BE2C (cell line): ENCODE measurements around the gene PARN.
A peak's percentile ranks its signal among the peaks of the same experiment; 100 is the strongest.
"Not testable (repeated sequence)": the region's sequence is repeated elsewhere in the genome, so short reads cannot be mapped to it uniquely, and the experiment has no call there.

ENCODE experiments used
- DNase-seq: peaks from one replicate; pipeline ENCODE4 v3.0.0-alpha.2; 2020
- H3K27me3 ChIP-seq: fragments of 250-450 bp; sonication (Bioruptor Pico); 2 replicates; pipeline ENCODE4 v1.5.1; 2020; ENCODE audit warnings: mild to moderate bottlenecking
- H3K36me3 ChIP-seq: fragments of 250-450 bp; sonication (Bioruptor Pico); 2 replicates; pipeline ENCODE4 v1.5.1; 2020; ENCODE audit warnings: mild to moderate bottlenecking
- H3K4me1 ChIP-seq: fragments of 250-450 bp; sonication (Bioruptor Pico); 2 replicates; pipeline ENCODE4 v1.5.1; 2020
- H3K4me3 ChIP-seq: 2 replicates; pipeline ENCODE4 v1.5.1; 2011; ENCODE audit warnings: low read depth, low read length
- H3K9me3 ChIP-seq: fragments of 250-450 bp; sonication (Bioruptor Pico); 2 replicates; pipeline ENCODE4 v1.5.1; 2020
- TF ChIP-seq, protein P1 (sequence below): IDR thresholded peaks from 2 replicates; pipeline ENCODE4 v1.5.1; 2012; ENCODE audit warnings: mild to moderate bottlenecking, low read depth, low read length

PARN gene

DNA sequence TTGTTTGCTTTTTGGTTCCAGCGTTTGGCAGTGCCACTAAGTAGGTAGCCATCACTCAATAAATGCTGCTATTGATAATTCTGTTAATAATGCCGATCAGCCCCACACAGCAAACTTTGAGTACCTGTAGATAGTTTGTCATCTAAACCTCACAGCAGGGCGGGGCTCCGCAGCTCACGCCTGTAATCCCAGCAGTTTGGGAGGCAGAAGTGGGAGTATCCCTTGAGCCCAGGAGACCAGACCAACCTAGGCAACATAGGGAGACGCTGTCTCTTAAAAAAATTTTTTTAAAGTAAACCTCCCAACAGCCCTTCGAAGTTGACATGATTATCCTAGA lies 4.3 kb upstream of the PARN start:
- H3K27me3 ChIP-seq: no peaks in the 10 kb centered on the region
- TF ChIP-seq, protein P1, sequence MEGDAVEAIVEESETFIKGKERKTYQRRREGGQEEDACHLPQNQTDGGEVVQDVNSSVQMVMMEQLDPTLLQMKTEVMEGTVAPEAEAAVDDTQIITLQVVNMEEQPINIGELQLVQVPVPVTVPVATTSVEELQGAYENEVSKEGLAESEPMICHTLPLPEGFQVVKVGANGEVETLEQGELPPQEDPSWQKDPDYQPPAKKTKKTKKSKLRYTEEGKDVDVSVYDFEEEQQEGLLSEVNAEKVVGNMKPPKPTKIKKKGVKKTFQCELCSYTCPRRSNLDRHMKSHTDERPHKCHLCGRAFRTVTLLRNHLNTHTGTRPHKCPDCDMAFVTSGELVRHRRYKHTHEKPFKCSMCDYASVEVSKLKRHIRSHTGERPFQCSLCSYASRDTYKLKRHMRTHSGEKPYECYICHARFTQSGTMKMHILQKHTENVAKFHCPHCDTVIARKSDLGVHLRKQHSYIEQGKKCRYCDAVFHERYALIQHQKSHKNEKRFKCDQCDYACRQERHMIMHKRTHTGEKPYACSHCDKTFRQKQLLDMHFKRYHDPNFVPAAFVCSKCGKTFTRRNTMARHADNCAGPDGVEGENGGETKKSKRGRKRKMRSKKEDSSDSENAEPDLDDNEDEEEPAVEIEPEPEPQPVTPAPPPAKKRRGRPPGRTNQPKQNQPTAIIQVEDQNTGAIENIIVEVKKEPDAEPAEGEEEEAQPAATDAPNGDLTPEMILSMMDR: no peak
- no peaks in the 10 kb centered on the region for H3K9me3 ChIP-seq
- H3K4me1 ChIP-seq: no peaks in the 10 kb centered on the region
- peak overlapping the region; percentile 78 for H3K4me3 ChIP-seq
- H3K36me3 ChIP-seq: peaks cover 18% of the 10 kb centered on the region
- no peak for DNase-seq

DNA sequence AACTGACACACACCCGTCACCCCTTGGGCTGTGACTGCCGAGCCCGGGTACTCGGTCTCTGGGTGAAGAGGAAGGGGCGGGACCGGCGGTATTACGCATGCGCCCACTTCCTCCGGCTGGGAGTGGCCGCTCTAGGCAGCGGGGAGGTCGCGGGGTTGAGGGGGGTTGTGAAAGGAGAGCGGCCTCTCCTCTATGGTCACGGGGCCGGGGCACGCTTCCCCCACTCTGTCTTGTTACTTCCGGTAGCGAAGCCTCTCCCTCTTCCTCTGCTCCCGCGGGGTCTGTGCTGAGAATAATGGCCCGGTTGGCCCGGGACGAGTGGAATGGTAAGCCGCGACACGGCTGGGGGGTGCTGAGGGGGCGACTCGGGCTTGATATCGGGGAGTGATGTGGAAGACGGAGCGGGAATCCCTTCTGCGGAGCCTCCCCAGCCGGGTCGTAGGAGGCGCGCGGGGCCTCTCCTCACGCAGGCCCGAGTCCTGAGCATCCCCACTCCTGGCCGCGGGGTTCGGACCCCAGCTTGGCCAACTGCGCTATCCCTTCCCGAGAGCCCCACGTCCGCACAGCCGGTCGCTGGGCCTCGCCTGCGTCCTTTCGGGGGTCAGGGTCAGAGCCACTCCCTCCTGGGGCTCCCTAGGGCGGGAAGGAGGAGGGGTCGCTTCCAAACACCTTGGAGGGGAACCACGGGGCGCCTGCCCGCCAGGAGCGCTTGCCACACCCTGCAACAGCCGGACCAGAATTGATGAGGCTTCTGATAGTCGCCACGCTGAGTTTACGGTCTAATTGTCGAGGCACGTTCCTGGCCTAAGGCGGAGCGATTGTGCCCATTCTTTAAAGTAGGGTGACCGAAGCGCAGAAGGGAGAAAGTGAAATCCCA lies 2.9 kb upstream of the PARN start, which contains the start of gene BFAR:
BFAR (plus strand) TSS at position 259 of the 877 bp plus-strand sequence. CDS start 11,396 bp downstream, outside the sequence.
- Histone ChIP-seq H3K4me1 (no peaks in the 10 kb centered on the region), H3K36me3 (peaks cover 7% of the 10 kb centered on the region), H3K4me3 (peak within 1 kb of the TSS; percentile 78), H3K27me3 (no peaks in the 10 kb centered on the region), H3K9me3 (no peaks in the 10 kb centered on the region)
- TF ChIP-seq, protein P1: no peak
- peak; percentile 99 for DNase-seq

DNA sequence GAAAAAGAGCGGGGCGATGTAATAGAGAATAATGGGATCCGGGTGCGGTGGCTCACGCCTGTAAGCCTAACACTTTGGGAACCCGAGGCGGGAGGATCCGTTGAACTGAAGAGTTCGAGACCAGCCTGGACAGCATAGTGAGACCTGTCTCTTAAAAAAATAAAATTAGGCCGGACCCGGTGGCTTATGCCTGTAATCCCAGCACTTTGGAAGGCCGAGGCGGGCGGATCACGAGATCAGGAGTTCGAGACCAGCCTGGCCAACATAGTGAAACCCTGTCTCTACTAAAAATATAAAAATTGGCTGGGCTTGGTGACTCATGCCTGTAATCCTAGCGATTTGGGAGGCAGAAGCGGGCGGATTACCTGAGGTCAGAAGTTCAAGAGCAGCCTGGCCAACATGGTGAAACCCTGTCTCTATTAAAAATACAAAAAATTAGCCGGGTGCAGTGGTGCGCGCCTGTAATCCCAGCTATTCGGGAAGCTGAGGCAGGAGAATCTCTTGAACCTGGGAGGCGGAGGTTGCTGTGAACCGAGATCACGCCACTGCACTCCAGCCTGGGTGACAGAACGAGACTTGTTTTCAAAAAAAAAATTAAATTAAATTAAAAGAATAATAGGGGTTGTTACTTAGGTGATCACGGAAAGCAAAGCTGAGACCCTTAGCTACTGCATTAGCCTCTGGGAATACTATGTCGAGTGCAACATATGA lies 715 bp upstream of the PARN start:
- not testable (repeated sequence) for H3K9me3 ChIP-seq, H3K36me3 ChIP-seq, H3K27me3 ChIP-seq, DNase-seq, H3K4me1 ChIP-seq
- peak overlapping the region; percentile 90 for H3K4me3 ChIP-seq

DNA sequence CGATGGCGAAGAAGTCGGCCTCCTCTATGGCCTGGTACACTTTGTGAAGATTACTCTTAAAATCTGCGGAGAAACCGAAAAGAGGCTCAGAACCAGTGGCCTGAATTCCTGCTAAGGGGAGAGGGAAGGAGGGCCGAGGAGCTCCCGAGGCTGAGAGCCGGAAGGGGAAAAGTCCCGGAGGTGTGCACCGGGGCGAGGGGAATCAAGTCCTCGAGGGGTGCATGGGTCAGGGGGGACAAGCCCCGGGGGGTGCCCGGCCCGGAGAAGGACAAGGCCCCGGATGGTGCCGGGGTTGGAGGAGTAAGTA lies 495 bp downstream of the PARN start:
- no peaks in the 10 kb centered on the region for H3K9me3 ChIP-seq
- TF ChIP-seq, protein P1: no peak
- no peaks in the 10 kb centered on the region for H3K4me1 ChIP-seq
- DNase-seq: no peak
- H3K4me3 ChIP-seq: peak overlapping the region; percentile 90
- no peaks in the 10 kb centered on the region for H3K27me3 ChIP-seq
- H3K36me3 ChIP-seq: no peaks in the 10 kb centered on the region; the same call in 1 of the 2 replicates

DNA sequence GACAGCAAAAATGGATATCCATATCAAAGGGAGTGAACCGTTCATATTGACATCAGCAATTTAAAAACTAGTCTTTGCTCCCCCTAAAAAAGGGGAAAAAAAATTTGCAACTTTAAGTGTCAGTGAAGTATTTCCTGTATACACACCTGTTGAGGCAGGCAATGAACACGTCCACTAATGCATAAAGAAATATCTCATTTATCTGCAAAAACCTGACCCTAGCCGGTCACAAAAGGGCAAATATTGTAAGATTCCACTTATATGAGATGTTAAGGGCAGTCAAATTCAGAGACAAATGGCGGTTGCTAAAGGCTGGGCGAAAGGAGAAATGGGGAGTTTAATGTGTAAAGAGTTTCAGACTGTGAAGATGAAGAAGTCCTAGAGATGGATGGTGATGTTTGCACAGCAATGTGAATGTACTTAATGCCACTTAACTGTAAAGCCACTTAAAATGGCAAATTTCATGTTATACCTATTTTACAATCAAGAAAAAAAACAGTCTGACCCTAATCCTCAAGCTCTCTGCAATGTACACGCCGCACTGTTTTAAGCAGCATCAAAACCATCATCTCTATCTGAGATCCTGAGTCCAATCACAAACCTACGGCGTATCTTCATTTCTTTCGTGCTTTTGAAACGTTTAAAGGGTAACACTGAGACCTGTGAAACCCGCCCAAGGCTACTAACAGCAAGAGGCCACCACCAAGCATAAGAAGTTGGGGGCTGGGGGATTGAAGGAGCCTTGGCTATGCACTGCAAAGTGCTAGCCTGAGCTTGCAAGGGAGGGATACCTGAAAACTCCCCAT lies 1.1 kb downstream of the PARN start:
- no peaks in the 10 kb centered on the region for H3K9me3 ChIP-seq
- no peak for DNase-seq
- H3K27me3 ChIP-seq: no peaks in the 10 kb centered on the region
- peak overlapping the region; percentile 90 for H3K4me3 ChIP-seq
- H3K4me1 ChIP-seq: no peaks in the 10 kb centered on the region
- TF ChIP-seq, protein P1: no peak
- H3K36me3 ChIP-seq: no peaks in the 10 kb centered on the region; the same call in 1 of the 2 replicates

DNA sequence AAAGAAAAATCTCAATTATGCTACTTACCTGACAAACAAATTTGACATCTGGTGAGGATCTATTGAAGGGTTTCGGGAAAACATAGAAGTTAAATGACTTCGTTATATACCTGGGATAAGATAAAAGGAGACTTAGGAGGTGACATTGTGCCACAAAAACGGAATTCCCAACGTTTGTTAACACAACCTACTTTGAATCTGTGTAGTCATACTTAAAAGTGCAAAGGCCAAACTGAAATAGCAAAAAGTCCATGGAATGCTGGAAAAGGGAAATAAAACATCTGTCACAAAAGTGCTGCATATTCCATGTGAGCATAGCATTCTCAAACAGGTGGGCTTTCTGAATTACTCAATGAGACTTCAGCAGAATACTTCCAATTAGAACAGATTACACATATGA lies 3.0 kb downstream of the PARN start:
- H3K36me3 ChIP-seq: peaks cover 8% of the 10 kb centered on the region
- no peak overlapping the region for H3K4me3 ChIP-seq
- no peaks in the 10 kb centered on the region for H3K4me1 ChIP-seq
- TF ChIP-seq, protein P1: no peak
- H3K27me3 ChIP-seq: no peaks in the 10 kb centered on the region
- DNase-seq: no peak
- no peaks in the 10 kb centered on the region for H3K9me3 ChIP-seq
